ENCODE data around the gene BAIAP3.

BAIAP3 gene

DNA sequence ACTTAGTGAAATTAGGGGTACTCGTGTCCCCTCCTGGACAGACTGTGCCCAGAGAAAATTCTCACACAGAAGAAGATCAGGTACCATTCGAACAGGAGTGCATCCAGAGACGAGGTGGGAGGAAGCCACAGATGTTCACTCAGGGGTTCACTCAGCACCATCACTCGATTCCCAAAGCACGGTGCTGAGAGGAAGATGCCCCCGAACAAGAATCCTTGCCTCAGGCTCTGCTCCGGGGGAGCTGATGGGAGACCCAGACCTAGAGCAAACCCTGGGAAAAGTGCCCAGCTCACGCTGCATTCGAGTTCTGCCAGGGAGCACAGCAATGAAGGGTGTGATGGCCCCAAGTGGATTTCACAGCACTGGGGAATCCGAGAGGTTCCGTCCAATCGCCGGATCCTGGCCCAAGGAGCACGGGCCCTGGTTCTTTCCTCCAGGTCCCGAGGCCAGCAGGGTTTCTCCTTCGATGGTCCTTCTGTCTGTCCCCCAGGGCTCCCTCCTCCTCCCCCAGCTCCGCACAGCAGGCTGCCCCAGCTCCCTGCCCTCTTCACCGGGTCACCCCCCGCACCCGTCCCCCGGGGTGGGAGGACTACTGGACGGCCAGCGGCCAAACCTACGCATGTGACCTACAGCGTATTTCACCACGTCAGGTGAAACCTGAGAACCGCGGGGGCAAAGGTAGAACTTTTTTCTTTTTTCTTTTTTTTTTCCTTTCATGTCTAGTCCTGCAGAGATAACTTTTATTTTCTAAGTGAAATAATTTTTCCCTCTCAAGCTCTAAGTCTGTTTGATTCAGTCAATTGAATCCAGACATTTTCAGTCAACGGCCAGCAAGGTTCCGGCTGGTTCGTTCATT is 34.2 kb upstream of the BAIAP3 start:
- DNase-seq (ENCODE audit: low spot score), result no peak

- no peak for DNase-seq (ENCODE audit: low spot score)
Observed at GRCh38 chr16:1299868-1300203, 33.6 kb upstream of the BAIAP3 start.

DNA sequence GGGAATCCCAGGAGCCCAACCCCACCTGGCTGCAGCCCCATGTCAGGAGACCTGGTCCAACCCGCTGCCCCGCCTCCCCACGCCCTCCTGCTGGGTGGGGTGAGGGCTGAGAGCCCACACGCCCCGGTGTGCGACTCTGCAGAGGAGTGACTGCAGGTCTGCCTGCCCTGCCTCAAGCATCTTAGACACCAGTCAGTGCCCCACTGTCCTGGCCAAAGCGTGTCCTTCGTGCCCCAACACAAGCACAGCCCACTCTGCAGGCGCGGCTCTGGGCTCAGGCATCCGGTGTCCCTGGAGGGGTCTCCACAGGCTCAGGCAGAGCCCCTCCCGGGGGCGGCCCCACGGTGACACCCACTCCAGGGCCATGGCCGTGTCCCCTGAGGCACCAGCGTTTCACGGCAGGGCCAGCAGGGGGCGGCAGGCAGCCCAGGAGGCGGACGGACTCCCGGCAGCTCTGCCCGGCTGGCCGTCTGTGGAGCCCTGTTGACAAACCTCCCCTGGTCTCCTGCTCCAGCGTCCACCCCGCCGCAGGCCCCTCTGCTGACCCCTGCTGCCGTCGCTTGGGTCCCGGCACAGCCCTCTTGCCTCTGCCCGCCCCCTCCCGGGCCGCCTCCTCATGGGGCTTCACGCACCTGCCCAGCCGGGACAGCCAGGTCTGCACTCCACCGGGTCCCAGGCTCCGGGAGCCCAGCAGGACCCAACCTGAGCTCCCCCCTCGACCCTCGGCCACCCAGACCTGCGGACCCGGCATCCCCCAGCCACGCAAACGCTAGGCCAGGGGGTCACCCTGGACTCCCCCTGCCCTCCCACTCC is 32.6 kb upstream of the BAIAP3 start:
- peak; percentile 30 for DNase-seq (ENCODE audit: low spot score)

DNA sequence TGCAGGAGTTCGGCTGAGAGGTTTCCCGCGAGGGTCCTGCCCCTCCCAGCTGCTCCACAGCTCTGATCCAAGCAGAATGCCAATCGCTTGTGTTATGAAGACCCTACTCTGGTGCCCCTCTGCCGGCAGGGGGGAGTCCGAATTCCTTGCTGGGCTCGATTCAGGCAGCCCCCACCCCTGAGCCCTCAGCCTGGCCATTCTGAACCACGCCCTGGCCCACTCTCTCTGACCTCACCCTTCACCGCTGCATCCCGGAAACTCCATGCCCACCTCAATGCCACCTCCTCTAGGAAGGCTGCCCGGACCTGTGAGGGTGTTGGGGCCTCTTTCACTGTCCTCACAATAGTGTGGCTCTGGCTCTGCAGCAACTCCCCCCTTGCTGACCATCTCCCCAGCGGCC is 31.9 kb upstream of the BAIAP3 start:
- DNase-seq (ENCODE audit: low spot score), result no peak

DNA sequence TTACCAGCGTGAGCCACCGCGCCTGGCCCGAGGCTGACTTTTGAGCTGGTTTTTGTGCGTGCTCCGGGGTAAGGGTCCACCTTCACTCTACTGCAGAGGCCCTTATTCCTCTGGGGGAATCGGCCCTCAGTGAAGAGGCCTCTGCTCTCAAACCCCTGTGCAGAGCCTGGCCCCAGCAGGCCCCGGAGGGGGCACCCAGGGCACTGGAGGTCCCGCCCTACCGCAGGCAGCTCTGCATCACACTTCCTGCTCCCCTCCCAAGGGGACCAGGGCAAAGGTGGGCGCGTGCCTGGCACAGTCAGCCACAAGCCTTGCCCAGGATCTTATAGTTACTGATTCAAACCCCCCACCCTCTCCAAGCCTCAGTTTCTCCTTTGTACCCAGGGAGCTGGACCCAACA is 27.6 kb upstream of the BAIAP3 start:
- DNase-seq (ENCODE audit: low spot score), result no peak

- DNase-seq (ENCODE audit: low spot score), result no peak
Observed at GRCh38 chr16:1306334-1306733, 27.1 kb upstream of the BAIAP3 start.

DNA sequence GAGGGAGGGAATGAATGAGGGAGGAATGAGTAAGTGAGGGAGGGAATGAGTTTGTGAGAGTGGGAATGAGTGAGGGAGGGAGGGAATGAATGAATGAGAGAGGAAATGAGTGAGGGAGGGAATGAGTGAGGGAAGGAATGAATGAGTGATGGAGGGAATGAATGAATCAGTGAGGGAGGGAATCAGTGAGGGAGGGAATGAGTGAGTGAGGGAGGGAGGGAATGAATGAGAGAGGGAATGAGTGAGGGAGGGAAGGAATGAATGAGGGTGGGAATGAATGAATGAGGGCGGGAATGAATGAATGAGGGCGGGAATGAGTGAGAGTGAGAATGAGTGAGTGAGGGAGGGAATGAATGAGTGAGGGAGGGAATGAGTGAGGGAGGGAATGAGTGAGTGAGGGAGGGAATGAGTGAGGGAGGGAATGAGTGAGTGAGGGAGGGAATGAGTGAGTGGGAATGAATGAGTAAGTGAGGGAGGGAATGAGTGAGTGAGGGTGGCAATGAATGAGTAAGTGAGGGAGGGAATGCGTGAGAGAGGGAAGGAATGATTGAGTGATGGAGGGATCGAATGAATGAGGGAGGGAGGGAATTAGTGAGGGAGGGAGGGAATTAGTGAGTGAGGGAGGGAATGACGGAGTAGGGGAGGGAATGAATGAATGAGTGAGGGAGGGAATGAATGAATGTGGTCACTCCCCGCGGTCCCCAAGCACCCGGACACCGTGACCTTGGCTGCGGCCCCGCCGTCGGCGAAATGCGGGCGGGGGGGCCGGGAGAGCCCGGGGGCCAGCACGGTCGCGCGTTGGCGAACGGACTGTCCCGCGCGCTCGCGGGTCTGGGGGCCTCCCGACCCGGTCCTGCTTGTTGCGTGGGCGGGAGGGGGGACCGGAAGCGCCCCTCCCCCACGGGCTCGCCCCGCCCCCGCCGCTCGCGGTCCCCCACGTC is 25.1 kb upstream of the BAIAP3 start:
- peak; percentile 46 for DNase-seq (ENCODE audit: low spot score)

DNA sequence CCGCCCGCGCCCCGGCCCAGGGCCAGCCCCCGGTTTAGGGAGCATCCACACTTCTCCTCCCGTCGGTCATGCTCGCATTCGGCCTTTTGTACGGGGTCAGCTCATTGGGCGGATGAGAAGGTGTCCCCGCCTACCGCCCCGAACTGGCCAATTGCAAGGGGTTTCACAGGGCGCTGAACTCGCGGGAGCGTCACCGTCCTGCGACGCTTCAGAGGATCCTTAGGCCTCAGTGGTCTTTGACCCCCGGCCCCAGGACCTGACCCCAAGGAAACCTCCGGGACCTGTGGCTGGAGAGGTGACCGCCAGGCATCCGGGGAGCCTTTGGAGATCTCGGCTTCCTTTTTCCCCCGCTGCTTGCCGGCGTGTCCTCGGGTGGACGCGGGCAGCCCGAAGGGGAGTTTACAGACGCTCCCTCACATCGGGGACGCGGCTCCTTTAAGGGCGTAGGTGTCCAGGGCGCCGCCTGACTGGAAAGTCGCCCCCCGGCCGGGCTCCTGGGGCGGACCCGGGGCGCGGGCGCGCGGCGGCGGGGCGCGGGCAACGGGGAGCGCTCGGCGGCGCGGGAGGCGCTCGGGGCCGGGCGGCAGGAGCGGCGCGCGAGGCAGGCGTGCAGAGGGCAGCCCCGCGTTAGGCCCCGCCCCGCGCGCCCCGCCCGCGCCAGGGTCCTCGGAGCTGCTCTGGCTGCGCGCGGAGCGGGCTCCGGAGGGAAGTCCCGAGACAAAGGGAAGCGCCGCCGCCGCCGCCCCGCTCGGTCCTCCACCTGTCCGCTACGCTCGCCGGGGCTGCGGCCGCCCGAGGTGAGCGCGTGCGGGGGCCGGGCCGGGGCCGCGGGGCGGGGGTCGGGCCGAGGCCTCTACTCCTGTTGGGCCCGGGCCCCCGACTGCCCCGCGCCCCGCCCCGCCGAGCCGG is 24.2 kb upstream of the BAIAP3 start, which contains the start of gene UBE2I:
TSS of gene UBE2I (plus strand) at position 660 of the 909 bp plus-strand sequence. CDS start 4,395 bp downstream, outside the sequence.
- DNase-seq (ENCODE audit: low spot score), result peak; percentile 96

- DNase-seq (ENCODE audit: low spot score), result no peak
Observed at GRCh38 chr16:1309888-1310831, 23.3 kb upstream of the BAIAP3 start.

- DNase-seq (ENCODE audit: low spot score), result no peak
Observed at GRCh38 chr16:1310832-1311200, 22.6 kb upstream of the BAIAP3 start.

DNA sequence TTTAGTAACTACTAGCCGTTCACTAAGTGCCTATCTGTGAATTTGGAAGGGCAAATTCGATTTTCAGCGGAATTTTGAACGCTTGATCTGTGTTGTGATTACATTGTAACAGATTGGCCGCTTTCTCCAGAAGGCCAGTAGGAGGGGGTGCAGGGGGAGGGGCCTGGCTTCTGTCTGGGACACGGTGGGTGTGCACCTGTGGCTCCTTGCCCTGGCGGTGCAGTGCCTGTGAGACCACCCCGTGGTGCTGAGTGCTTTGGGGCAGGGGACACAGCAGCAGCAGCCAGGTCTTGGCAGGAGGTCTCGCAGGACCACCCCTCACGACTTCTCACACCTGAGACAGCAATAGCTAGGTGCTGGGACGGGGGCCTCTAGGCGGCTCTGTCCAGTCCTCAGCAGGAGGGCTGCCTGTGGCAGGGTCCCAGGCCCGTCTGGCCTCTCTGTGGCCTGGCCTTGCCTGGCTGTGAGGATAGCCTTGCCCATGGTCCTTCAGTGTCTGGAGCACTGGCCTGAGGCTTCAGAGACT is 22.2 kb upstream of the BAIAP3 start:
- no peak for DNase-seq (ENCODE audit: low spot score)

DNA sequence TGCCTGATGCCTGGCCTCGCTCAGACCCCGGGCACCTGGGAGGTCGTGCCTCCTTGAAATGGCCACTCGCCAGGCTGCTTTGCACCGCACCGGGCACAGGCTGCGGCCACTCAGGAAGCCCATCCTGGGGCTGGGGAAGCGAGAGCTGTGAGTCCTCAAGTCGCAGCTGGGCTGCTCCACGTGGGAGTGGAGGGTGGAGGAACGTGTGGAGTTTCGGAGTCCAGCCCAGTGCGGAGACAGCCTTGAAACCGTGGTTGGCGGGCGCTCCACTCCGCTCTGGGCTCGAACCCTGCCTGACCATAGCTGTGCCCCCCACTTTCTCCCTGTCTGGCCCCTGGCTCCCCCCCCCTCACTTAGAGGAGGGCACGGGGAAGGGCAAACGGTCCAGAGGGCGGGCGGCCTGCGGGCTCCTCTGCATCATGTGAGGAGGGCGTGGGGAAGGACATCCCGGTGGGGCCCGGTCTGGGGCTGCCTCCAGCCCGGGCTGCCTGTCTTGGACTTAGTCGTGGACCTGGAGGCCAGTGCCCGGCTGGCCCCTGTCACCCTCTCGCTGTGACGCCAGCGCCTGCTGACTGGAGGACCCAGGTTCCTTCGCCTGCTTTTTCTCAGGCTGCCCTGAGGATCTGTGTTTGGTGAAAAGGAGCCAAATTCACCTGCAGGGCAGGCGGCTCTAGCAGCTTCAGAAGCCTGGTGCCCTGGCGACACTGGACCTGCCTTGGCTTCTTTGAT is 21.5 kb upstream of the BAIAP3 start:
- DNase-seq (ENCODE audit: low spot score), result no peak

GRCh38 chr16:1312467-1312816 is 21.0 kb upstream of the BAIAP3 start:
- DNase-seq (ENCODE audit: low spot score), result no peak

GRCh38 chr16:1312903-1313302 is 20.5 kb upstream of the BAIAP3 start:
- DNase-seq (ENCODE audit: low spot score), result no peak

GRCh38 chr16:1313721-1314369 is 19.6 kb upstream of the BAIAP3 start:
- no peak for DNase-seq (ENCODE audit: low spot score)

DNA sequence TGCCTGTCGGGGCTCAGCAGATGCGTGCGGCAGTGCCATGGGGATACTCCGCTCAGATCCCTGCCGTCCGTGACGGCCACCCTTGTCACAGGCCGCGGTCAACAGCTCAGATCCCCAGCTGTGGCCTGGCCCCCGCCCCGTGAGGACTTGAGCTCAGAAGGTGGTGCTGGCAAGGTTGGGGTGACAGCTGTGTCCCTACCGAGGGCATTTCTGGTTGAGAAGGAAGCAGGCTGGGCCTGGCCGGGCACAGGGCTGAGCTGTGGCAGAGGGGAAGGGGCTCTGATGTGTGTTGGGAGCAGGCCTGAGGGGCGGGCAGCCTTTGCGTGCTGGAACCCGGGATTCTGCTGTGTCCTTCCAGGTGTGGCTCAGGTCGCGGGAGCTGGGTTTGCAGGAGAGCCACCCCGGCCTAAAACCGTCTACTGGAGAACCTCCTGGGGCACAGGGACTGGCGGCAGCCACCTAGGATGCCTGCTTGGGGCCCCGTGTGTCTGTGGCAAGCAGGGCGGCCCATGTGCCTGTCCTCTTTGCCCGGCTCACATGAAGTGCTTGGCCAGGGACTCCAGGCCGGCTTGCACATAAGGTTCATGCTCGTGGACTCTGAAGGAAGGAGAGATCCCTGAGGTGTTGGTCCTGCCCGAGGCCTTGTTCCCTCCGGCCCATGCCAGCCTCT is 18.9 kb upstream of the BAIAP3 start:
- DNase-seq (ENCODE audit: low spot score), result no peak

- no peak for DNase-seq (ENCODE audit: low spot score)
Observed at GRCh38 chr16:1315081-1316032, 18.1 kb upstream of the BAIAP3 start.
